Measurements from ENCODE around the gene PKD2.
"Not testable (repeated sequence)": the region's sequence is repeated elsewhere in the genome, so short reads cannot be mapped to it uniquely, and the experiment has no call there.

Gene PKD2

DNA sequence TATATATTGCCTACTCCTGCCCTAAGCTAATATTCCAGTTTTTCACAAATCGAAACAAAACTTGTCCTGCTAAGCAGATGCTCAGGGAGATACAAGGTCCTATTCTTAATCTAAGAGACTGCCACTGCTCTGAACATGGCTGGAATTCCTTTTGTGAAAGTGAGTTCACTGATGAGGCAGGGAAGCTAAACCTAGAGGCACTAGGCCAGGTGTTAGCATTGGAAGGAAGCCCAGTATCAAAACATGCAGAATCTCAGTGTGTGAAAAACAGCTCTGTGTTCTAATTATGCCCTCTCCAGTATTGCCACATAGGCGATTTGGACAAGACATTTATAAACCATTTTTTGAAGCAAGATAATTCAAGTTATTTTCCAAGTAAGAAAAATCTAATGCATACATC lies 103.4 kb downstream of the PKD2 start:
- Histone ChIP-seq H3K9me3 (ENCODE audit: control insufficient read depth in 5 of 5, low read length in 5 of 5) (no peaks in the 10 kb centered on the region), H3K4me3 (ENCODE audit: low read depth in 1 of 5, low read length in 5 of 5) (no peak overlapping the region), H3K27me3 (ENCODE audit: control insufficient read depth in 5 of 5, insufficient read depth in 4 of 5, low read length in 5 of 5) (no peaks in the 10 kb centered on the region), H3K27ac (ENCODE audit: low read depth, low read length) (no peak overlapping the region), H3K4me1 (ENCODE audit: control insufficient read depth in 5 of 5, insufficient read depth in 5 of 5, low read length in 5 of 5) (peaks cover 3 to 9% (median 8%) of the 10 kb centered on the region in 5 donors), H3K36me3 (ENCODE audit: control insufficient read depth in 5 of 5, insufficient read depth in 5 of 5, low read length in 5 of 5) (no peaks in the 10 kb centered on the region), H3K9ac (ENCODE audit: low read length in 5 of 5) (no peak overlapping the region)

GRCh38 chr4:88112856-88113255 lies 105.4 kb downstream of the PKD2 start:
- peaks cover under 1 to 2% (median 1%) of the 10 kb centered on the region in 5 donors for H3K4me1 ChIP-seq (ENCODE audit: control insufficient read depth in 5 of 5, insufficient read depth in 5 of 5, low read length in 5 of 5)

GRCh38 chr4:88115587-88115986 lies 108.2 kb downstream of the PKD2 start:
- H3K9ac ChIP-seq (ENCODE audit: low read length in 5 of 5) = no peak overlapping the region
- H3K4me1 ChIP-seq (ENCODE audit: control insufficient read depth in 5 of 5, insufficient read depth in 5 of 5, low read length in 5 of 5) = no peaks in the 10 kb centered on the region
- H3K36me3 ChIP-seq (ENCODE audit: control insufficient read depth in 5 of 5, insufficient read depth in 5 of 5, low read length in 5 of 5) = no peaks in the 10 kb centered on the region
- no peaks in the 10 kb centered on the region for H3K27me3 ChIP-seq (ENCODE audit: control insufficient read depth in 5 of 5, insufficient read depth in 4 of 5, low read length in 5 of 5)
- no peak overlapping the region for H3K4me3 ChIP-seq (ENCODE audit: low read depth in 1 of 5, low read length in 5 of 5)
- H3K9me3 ChIP-seq (ENCODE audit: control insufficient read depth in 5 of 5, low read length in 5 of 5) = peaks cover 2 to 13% (median 9%) of the 10 kb centered on the region in 5 donors
- H3K27ac ChIP-seq (ENCODE audit: low read depth, low read length) = no peak overlapping the region

More at GRCh38 chr4:88112856-88113255, 105.4 kb downstream of the PKD2 start:
- H3K9ac ChIP-seq (ENCODE audit: low read length in 5 of 5) = no peak overlapping the region
- no peak overlapping the region for H3K4me3 ChIP-seq (ENCODE audit: low read depth in 1 of 5, low read length in 5 of 5)
- no peaks in the 10 kb centered on the region for H3K27me3 ChIP-seq (ENCODE audit: control insufficient read depth in 5 of 5, insufficient read depth in 4 of 5, low read length in 5 of 5)
- H3K9me3 ChIP-seq (ENCODE audit: control insufficient read depth in 5 of 5, low read length in 5 of 5) = no peaks in the 10 kb centered on the region
- no peaks in the 10 kb centered on the region for H3K36me3 ChIP-seq (ENCODE audit: control insufficient read depth in 5 of 5, insufficient read depth in 5 of 5, low read length in 5 of 5)
- H3K27ac ChIP-seq (ENCODE audit: low read depth, low read length) = no peak overlapping the region

- Histone ChIP-seq H3K9me3 (ENCODE audit: control insufficient read depth in 5 of 5, low read length in 5 of 5) (peaks cover 2 to 13% (median 9%) of the 10 kb centered on the region in 5 donors), H3K27me3 (ENCODE audit: control insufficient read depth in 5 of 5, insufficient read depth in 4 of 5, low read length in 5 of 5) (no peaks in the 10 kb centered on the region), H3K4me1 (ENCODE audit: control insufficient read depth in 5 of 5, insufficient read depth in 5 of 5, low read length in 5 of 5) (no peaks in the 10 kb centered on the region), H3K4me3 (ENCODE audit: low read depth in 1 of 5, low read length in 5 of 5) (no peak overlapping the region), H3K27ac (ENCODE audit: low read depth, low read length) (no peak overlapping the region), H3K9ac (ENCODE audit: low read length in 5 of 5) (no peak overlapping the region), H3K36me3 (ENCODE audit: control insufficient read depth in 5 of 5, insufficient read depth in 5 of 5, low read length in 5 of 5) (peaks cover 0 to 4% (median 0%) of the 10 kb centered on the region in 5 donors)
Measured at GRCh38 chr4:88119943-88120342, 112.5 kb downstream of the PKD2 start.

DNA sequence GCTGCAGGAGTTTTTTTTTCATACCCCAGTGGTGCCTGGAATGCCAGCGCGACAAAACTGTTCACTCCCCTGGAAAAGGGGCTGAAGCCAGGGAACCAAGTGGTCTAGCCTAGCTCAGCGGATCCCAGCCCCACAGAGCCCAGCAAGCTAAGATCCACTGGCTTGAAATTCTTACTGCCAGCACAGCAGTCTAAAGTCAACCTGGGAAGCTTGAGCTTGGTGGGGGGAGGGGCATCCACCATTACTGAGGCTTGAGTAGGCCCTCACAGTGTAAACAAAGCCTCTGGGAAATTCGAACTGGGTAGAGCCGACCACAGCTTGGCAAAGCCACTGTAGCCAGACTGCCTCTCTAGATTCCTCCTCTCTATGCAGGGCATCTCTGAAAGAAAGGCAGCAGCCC lies 114.8 kb downstream of the PKD2 start:
- not testable (repeated sequence) for H3K4me1 ChIP-seq (ENCODE audit: control insufficient read depth in 5 of 5, insufficient read depth in 5 of 5, low read length in 5 of 5); H3K9ac ChIP-seq (ENCODE audit: low read length in 5 of 5); H3K36me3 ChIP-seq (ENCODE audit: control insufficient read depth in 5 of 5, insufficient read depth in 5 of 5, low read length in 5 of 5); H3K27me3 ChIP-seq (ENCODE audit: control insufficient read depth in 5 of 5, insufficient read depth in 4 of 5, low read length in 5 of 5); H3K27ac ChIP-seq (ENCODE audit: low read depth, low read length); H3K4me3 ChIP-seq (ENCODE audit: low read depth in 1 of 5, low read length in 5 of 5)
- H3K9me3 ChIP-seq (ENCODE audit: control insufficient read depth in 5 of 5, low read length in 5 of 5) = peaks cover 2 to 13% (median 9%) of the 10 kb centered on the region in 5 donors

Data from subcutaneous abdominal adipose tissue (tissue), 5 donors.